Transverse colon (tissue), 4 donors: ENCODE data around the gene DTX3L. TPM values are rescaled to one million over a fixed set of nuclear protein-coding genes. Genes with fewer than 3 reads are reported as not detected.

Experiments
- DNase-seq: peaks from one replicate; pipeline ENCODE4 v3.0.0-alpha.2; 2019
- H3K27ac ChIP-seq, 4 donors: fragments of 200-600 bp; sonication (generic); 2 replicates each; pipeline ENCODE4 v1.5.1; 2016 to 2018; ENCODE audit warnings: inconsistent platforms in 4 of 4
- H3K27me3 ChIP-seq: fragments of 200-600 bp; sonication (generic); 2 replicates; pipeline ENCODE4 v1.5.1; 2017; ENCODE audit warnings: inconsistent platforms
- H3K36me3 ChIP-seq, 4 donors: fragments of 200-600 bp; sonication (generic); 2 replicates each; pipeline ENCODE4 v1.5.1; 2017 to 2019; ENCODE audit warnings: inconsistent platforms in 4 of 4
- H3K4me1 ChIP-seq, 4 donors: fragments of 200-600 bp; sonication (generic); 2 replicates each; pipeline ENCODE4 v1.5.1; 2017 to 2020; ENCODE audit warnings: inconsistent platforms in 4 of 4
- H3K4me3 ChIP-seq, 4 donors: fragments of 200-600 bp; sonication (generic); 1 replicate in 1 of 4; 2 replicates in 3 of 4; pipeline versions ENCODE4 v1.5.1 to v1.6.1; 2017 to 2019; ENCODE audit warnings: inconsistent platforms in 4 of 4
- H3K9me3 ChIP-seq, 2 donors: fragments of 200-600 bp; sonication (generic); 2 replicates each; pipeline ENCODE4 v1.5.1; 2017 to 2019; ENCODE audit warnings: inconsistent platforms in 2 of 2
- EP300 ChIP-seq: sonication (generic); formaldehyde crosslinking; IDR thresholded peaks from one replicate; pipeline ENCODE4 v1.6.1; 2017; ENCODE audit warnings: antibody characterized with exemption, low read depth
- POLR2A ChIP-seq: fragments of 450-650 bp; IDR thresholded peaks from one replicate; pipeline ENCODE4 v1.6.1; 2016; ENCODE audit warnings: antibody characterized with exemption, mild to moderate bottlenecking, moderate library complexity
- POLR2AphosphoS5 ChIP-seq, 3 donors: sonication (generic); formaldehyde crosslinking; IDR thresholded peaks; one replicate each; pipeline ENCODE4 v1.6.1; 2016; ENCODE audit warnings: antibody characterized with exemption in 3 of 3
- WGBS, 2 donors: methylation state at CpG; one replicate each; pipeline ENCODE4 v1.1.5; 2018; ENCODE audit warnings: low coverage in 1 of 2; 5-methylcytosine and 5-hydroxymethylcytosine counted together
- in situ Hi-C, 4 donors: fragments of 200-750 bp; cut with MboI; loops; one replicate each; pipeline versions ENCODE4 v1.15.0 to v1.15.1; 2017; ENCODE audit warnings: low sequenced_read_pairs in 3 of 4, low pct_ligation_motif_present in 1 of 4, low pct_unique_long_range_greater_than_20kb in 1 of 4
- intact Hi-C: fragments of 100-400 bp; cut with DNase I; formaldehyde crosslinking; loops from one replicate; pipeline ENCODE4 v1.15.1; 2023; ENCODE audit warnings: low total_unique reads
- total RNA-seq, 4 donors: library from RNA; depleted of rRNA; stranded (reverse); fragments of >200 nt; gene quantifications; one replicate each; pipeline ENCODE4 v1.1.0, GENCODE V29; 2016
- TF ChIP-seq, protein P1 (sequence below), 5 experiments: fragments of 200-600 bp in 3 of 5; fragments of 450-650 bp in 2 of 5; sonication (generic) in 3 of 5; IDR thresholded peaks; 1 replicate in 2 of 5; 2 replicates in 3 of 5; pipeline ENCODE4 v1.5.1; 2016 to 2017; ENCODE audit warnings: antibody characterized with exemption in 5 of 5, inconsistent platforms in 3 of 5, mild to moderate bottlenecking in 2 of 5, moderate library complexity in 1 of 5

DTX3L gene
- total RNA-seq, 4 donors from 2014 or later: 22.3 to 32.4 (median 26.7) TPM

DNA sequence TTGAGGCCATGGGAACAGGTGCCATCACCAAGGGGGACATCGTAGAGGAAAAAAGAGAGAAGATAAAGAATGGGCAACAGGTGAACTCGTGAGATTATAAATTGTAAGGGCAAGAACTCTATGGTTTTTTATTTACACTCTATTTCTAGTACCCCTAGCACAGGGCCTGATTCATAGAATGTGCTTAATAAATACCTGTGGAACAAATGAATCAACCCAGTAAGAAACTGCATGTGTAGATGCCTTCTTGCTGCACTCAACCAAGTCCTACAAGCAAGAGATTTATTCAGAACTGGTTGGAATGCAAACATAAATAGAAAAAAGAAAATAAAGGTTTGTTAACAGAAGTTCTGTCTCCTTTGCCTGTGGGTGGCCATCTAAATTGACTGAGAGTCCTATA is 30.7 kb upstream of the DTX3L start:
- in situ Hi-C loops (no loop called here), intact Hi-C loops (no loop called here)
- TF ChIP-seq POLR2AphosphoS5 (IDR thresholded peaks at IDR 0.05): no peak
- H3K9me3 ChIP-seq: no peaks in the 10 kb centered on the region
- 87 to 90% methylated on average over 2 of the region's 2 CpGs for WGBS, 2 donors
- H3K27me3 ChIP-seq: no peaks in the 10 kb centered on the region
- DNase-seq: no peak
- H3K4me3 ChIP-seq: no peak overlapping the region
- H3K27ac ChIP-seq: no peak overlapping the region
- H3K36me3 ChIP-seq: peaks cover 0 to 65% (median 15%) of the 10 kb centered on the region in 4 donors
- H3K4me1 ChIP-seq: no peaks in the 10 kb centered on the region

- intact Hi-C loops (no loop called here), in situ Hi-C loops (no loop called here)
- no peaks in the 10 kb centered on the region for H3K4me1 ChIP-seq
- H3K36me3 ChIP-seq: peaks cover 0 to 65% (median 17%) of the 10 kb centered on the region in 4 donors
- no peaks in the 10 kb centered on the region for H3K27me3 ChIP-seq
- no peak for DNase-seq
- TF ChIP-seq POLR2AphosphoS5 (IDR thresholded peaks at IDR 0.05): no peak
- no peak for TF ChIP-seq EP300
- TF ChIP-seq POLR2A: no peak
- TF ChIP-seq, protein P1, sequence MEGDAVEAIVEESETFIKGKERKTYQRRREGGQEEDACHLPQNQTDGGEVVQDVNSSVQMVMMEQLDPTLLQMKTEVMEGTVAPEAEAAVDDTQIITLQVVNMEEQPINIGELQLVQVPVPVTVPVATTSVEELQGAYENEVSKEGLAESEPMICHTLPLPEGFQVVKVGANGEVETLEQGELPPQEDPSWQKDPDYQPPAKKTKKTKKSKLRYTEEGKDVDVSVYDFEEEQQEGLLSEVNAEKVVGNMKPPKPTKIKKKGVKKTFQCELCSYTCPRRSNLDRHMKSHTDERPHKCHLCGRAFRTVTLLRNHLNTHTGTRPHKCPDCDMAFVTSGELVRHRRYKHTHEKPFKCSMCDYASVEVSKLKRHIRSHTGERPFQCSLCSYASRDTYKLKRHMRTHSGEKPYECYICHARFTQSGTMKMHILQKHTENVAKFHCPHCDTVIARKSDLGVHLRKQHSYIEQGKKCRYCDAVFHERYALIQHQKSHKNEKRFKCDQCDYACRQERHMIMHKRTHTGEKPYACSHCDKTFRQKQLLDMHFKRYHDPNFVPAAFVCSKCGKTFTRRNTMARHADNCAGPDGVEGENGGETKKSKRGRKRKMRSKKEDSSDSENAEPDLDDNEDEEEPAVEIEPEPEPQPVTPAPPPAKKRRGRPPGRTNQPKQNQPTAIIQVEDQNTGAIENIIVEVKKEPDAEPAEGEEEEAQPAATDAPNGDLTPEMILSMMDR (IDR thresholded peaks at IDR 0.05): no peak
- no peak overlapping the region for H3K4me3 ChIP-seq
- WGBS, 2 donors: 33 to 43% methylated on average over 1 of the region's 1 CpG
- no peaks in the 10 kb centered on the region for H3K9me3 ChIP-seq
- no peak overlapping the region for H3K27ac ChIP-seq
Observed at GRCh38 chr3:122533931-122534334, 30.2 kb upstream of the DTX3L start.

- no peak for DNase-seq
- TF ChIP-seq, protein P1 (IDR thresholded peaks at IDR 0.05): no peak
- TF ChIP-seq POLR2AphosphoS5 (IDR thresholded peaks at IDR 0.05) (no peak), POLR2A (no peak), EP300 (no peak)
Observed at GRCh38 chr3:122535964-122536631, 28.0 kb upstream of the DTX3L start.

GRCh38 chr3:122536632-122537001 is 27.5 kb upstream of the DTX3L start:
- no peak overlapping the region for H3K27ac ChIP-seq
- WGBS, 2 donors: 71% methylated on average over 3 of the region's 3 CpGs; no CpG with 5 or more reads in 1 of the 2 donors
- intact Hi-C loops: no loop called here
- no peaks in the 10 kb centered on the region for H3K27me3 ChIP-seq
- in situ Hi-C loops: no loop called here
- H3K4me1 ChIP-seq: no peaks in the 10 kb centered on the region
- no peaks in the 10 kb centered on the region for H3K9me3 ChIP-seq
- H3K36me3 ChIP-seq: peaks cover 0 to 58% (median 18%) of the 10 kb centered on the region in 4 donors
- DNase-seq: no peak
- TF ChIP-seq, protein P1 (IDR thresholded peaks at IDR 0.05): no peak
- TF ChIP-seq POLR2A (no peak), POLR2AphosphoS5 (IDR thresholded peaks at IDR 0.05) (no peak), EP300 (no peak)
- no peak overlapping the region for H3K4me3 ChIP-seq

More at GRCh38 chr3:122535964-122536631, 28.0 kb upstream of the DTX3L start:
- H3K27me3 ChIP-seq: no peaks in the 10 kb centered on the region
- H3K4me3 ChIP-seq: no peak overlapping the region
- whole genome bisulfite sequencing, 2 donors: 89% methylated on average over 4 to 6 of the region's 6 CpGs
- H3K4me1 ChIP-seq: no peaks in the 10 kb centered on the region
- intact Hi-C loops: no loop called here
- H3K9me3 ChIP-seq: no peaks in the 10 kb centered on the region
- peaks cover 0 to 60% (median 18%) of the 10 kb centered on the region in 4 donors for H3K36me3 ChIP-seq
- in situ Hi-C loops: no loop called here
- no peak overlapping the region for H3K27ac ChIP-seq
